Measurements from ENCODE around the gene SLC19A1.

SLC19A1 gene

DNA sequence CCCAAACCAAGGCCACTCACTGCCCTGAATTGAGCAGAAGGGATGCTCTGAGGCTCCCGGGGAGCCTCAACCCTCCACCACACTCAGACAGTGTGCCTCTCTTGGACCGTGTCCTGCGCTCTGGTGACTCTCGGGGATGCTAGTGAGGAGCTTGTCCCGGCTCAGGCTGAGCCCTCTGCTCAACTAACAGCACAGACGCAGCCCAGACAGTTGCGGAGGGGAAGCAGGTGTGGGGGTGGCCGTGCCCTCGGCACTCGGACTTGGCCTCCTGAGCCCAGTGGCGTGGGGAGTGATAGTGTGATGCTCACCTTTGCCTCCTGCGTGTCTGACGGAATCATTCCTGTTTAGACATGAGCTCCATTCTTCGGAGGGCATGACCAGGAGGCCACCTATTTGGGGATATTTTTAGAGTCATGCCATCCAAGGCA lies 15.4 kb upstream of the SLC19A1 start:
- DNase-seq, result no peak

DNA sequence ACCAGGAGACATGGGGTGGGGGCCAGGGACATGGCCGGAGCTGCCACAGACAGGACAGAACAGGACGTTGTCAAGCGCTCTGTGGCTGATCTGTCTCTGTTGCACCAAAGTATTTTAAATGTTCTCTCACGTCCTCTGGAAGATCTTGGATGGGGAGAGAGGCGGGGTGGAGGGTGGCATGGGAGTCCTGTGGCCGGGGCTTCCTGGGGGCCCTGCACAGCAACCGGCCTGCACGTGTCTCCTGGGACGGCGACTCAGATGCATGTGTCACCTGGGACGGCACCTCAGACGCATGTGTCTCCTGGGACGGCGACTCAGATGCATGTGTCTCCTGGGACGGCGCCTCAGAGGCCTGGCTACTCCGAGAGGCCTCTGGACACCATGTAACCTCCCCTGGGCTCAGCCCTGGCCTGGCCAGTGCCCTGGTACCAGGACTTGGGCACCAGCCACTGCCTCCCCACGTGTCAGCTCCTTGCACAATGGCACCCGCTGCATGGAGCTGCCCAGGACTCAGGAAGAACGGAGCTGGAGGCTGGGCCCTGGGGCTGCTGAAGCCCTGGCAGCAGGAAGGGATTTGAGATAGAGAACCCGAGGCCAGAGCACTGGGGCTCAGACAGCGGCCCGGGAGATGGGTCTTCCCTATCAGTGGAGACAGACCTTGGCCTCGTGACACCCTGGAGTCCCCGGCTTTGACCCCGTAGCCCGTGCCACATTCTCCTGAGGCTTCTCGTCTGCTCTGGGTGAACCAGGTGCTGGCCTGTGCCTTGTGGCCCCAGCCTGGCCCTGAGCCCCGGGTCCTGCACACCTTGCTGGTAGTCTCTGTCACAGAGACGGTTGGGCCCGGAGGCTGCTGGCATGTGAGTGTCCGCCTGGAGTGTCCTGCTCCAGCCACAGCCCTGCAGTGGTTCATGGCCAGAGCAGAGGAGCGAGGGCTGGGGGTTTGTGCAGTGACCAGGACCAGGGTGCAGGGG lies 14.7 kb upstream of the SLC19A1 start:
- no peak for DNase-seq

GRCh38 chr21:45556302-45556644 lies 14.0 kb upstream of the SLC19A1 start:
- DNase-seq, result no peak

DNA sequence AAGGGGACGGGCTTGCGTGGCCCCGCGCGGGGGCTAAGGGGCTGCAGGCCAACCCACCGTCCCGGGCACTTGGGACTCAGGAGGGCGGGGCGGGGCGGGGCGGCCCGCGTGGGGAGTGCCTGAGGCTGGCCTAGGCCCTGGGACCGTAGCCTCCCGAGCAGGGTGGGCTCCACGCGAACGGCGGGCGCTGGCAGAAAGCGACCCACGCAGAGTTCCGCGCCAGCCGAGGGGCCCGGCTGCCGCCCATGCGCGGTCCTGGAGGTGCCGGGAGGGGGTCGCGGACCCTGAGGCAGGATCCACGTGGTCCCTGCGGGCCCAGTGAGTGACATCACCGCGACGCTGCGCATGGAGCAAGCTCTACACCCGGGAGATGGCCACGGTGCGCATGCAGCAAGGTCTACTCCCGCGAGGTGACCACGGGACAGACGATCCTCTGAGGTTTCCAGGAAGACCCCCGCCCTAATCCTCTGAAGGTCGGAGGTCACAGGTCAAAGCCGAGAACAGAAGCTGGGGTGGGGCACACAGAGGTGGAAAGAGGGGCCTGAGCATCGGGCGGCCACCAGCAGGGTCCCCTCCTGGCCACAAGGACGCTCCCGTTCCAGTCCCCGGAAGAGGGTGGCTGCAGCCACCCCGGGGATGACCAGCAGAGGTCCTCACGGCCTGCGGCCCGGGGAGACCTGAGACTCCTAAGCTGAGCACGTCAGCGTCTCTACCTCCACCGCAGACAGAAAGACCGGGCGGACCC lies 13.5 kb upstream of the SLC19A1 start:
- DNase-seq, result peak; percentile 25 to 75

DNA sequence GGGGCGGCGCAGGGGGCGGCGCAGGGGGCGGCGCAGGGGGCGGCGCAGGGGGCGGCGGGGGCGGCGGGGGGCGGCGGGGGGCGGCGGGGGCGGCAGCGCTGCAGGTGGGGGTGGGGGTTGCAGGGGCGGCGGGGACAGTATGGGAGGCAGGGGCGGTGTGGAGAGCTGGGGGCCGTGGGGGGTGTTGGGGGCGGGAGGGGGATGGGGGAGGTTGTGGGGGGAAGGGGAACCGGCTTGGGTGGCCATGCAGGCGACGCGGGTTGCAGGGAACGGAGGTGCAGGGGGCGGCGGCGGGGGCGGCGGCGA lies 13.0 kb upstream of the SLC19A1 start:
- no peak for DNase-seq

- DNase-seq, result peak; percentile 42 to 65
Observed at GRCh38 chr21:45554477-45555175, 12.4 kb upstream of the SLC19A1 start.

DNA sequence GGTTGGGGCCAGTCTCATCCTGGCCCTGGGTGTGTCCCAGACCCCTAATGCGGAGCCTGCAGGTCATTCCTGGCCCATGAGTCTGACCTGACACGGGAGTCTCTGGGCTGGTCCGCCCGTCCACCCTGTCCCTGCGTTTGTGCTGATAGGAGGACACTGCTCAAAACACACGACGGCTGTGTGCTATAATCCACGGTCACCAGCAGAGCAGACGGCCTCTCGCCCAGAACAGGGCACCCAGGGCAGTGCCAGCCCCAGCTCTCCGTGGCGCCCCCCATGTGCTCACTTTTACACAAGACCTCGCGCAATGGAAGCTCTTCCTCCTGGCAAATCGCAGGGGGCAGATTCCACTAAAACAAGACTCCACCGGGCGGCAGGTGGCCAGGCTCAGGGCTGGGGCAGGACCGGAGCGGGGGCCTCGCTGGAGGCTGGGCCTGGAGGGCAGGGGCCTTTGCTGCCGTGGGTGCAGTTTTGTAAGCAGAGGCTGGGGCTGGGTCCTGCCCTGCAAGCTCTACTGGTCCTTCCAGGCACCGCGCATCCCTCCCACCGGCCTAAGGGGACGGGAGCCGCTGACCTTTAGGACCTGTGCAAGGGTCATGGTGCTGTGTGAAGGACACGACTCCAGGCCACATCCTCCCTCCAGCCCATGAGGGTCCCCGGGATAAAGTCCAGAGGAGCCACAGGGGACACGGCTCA lies 10.6 kb upstream of the SLC19A1 start:
- no peak for DNase-seq

DNA sequence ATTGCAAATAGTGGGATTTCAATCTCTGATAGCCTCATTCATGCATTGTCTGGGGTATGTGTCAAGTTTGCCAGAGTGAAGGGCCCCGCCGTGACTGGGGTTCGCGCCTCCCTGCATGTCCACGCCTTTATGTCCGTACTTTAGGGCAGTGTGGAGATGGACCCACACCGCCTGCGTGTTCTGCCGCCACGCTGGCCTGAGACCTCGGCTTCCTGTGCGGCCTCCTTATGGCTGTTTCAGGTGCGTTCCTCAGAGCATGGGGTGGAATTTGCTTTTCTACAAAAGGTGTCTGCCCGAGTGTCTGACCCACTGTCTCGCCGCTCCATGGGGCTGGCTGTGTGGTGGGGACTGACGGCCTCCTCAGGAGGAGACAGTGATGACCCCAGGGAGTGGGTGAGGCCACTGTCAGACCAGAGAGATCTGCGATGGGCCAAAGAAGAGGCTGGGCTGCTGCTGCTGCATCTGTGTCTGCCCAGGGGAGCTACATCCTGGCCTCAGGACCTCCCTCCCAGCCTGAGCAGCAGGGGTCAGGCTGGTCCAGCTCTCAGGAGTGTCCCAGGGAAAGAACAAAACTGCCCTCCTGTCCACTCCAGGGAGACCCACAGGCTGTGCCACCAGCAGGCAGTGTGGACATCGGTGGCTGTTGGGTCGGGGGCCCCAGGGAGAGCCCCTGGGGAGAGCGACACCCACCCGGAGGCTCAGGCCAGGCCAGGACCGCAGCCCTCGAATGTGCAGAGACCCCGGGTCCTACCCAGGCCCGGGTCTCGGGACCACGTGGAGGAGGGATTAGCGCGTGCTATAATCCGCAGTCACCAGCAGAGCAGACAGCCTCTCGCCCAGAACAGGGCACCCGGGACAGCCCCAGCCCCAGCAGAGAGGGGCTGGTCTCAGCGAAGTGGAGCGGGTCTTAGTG lies 9.8 kb upstream of the SLC19A1 start:
- no peak for DNase-seq

DNA sequence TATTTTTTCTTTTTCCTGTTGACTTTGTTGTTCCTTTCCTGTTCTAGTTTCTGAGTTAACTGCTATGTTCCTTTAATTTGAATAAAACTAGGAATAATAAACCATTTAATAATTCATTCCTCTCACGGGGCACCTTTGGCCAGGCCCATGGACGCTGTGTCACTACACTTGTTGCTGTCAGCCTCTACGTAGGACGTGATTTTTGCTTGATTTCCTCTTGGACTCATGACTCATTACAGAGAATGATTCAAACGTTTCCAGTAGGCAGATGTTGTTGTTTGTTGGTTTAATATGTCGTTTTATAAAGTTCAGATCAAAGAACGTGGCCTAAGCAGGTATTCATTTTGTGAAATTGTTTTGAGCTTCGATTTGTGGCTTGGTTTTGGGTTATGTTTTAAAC lies 9.1 kb upstream of the SLC19A1 start:
- DNase-seq, result no peak

GRCh38 chr21:45550522-45551210 lies 8.4 kb upstream of the SLC19A1 start:
- DNase-seq, result no peak

DNA sequence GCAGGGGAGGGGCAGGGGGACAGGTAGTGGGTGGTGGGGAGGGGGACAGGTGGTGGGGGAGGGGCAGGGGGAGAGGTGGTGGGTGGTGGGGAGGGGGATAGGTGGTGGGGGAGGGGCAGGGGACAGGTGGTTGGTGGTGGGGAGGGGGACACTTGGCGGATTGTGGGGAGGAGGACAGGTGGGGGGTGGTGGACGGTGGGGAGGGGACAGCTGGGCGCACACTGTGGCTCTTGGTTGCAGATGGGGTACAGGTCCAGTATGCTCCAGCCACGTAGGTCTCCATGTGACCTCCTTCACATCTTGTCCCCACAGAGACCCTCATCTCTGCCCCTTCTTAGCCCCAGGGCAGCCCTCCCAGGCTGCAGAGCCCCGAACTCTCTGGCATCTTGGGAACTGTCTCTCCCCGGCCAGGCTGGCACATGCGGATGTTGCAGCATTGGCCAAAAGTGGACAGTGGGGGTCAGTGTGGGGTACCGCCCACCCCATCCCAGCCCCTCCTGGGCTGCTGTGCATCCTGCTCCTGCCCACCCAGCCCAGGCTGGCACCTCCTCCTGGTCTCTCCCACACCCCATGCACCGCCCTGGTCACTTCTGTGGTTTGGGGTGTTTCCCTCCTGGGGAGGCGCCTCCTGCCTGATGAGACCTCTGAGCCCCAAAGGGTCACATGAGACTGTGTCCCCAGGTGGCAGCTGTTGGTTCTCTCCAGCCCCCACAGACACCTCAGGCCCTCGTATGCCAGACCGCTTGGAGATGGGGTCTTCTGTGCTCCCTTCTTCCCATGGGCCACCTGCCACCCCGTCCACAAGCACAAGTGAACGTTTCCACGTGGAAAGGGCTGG lies 7.6 kb upstream of the SLC19A1 start:
- DNase-seq, result no peak

GRCh38 chr21:45548711-45549491 lies 6.7 kb upstream of the SLC19A1 start:
- DNase-seq, result no peak

GRCh38 chr21:45547545-45547900 lies 5.3 kb upstream of the SLC19A1 start:
- no peak for DNase-seq

- DNase-seq, result no peak
Observed at GRCh38 chr21:45546636-45547544, 4.7 kb upstream of the SLC19A1 start.

DNA sequence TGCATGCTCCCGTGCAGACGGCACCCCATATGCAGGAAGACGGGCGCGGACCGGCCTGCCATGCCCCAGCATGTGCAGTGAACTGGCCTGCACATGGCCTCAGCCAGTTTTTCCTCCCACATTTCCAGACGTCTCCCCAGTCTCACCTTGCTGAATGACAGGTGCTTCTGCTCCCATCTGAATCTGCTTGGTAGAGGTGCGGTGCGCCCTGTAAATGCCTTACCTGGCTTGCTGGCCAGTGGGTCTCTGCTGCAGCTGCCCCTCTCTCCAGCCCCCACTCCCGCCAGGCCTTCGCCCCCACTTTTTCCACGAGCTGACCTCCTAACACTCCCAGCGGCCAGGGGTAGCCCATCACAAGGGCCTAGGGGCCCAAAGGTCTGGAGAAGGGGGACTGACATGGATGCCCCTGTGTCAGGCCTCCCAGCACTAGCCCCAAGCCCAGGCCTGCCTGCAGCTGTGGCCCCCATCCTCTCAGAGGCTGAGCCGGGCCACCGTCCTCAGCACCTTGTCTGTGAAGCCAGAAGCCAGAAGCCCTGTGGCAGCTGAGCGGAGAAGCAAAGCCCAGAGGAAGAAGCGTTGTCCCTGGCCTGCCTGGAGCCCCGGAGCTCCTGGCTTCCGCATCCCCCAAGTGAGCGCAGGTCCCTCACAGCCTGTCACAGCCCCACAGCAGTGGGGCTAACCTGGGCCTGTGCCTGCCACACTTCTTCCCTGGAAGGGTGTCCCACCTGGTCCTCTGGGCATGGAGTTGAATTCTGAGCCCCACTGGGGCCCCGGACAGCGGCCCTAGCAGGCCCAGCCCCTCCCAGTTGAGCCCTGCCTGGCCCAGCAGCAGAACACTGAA lies 3.7 kb upstream of the SLC19A1 start:
- DNase-seq, result no peak

- no peak for DNase-seq
Observed at GRCh38 chr21:45545236-45545570, 3.0 kb upstream of the SLC19A1 start.

DNA sequence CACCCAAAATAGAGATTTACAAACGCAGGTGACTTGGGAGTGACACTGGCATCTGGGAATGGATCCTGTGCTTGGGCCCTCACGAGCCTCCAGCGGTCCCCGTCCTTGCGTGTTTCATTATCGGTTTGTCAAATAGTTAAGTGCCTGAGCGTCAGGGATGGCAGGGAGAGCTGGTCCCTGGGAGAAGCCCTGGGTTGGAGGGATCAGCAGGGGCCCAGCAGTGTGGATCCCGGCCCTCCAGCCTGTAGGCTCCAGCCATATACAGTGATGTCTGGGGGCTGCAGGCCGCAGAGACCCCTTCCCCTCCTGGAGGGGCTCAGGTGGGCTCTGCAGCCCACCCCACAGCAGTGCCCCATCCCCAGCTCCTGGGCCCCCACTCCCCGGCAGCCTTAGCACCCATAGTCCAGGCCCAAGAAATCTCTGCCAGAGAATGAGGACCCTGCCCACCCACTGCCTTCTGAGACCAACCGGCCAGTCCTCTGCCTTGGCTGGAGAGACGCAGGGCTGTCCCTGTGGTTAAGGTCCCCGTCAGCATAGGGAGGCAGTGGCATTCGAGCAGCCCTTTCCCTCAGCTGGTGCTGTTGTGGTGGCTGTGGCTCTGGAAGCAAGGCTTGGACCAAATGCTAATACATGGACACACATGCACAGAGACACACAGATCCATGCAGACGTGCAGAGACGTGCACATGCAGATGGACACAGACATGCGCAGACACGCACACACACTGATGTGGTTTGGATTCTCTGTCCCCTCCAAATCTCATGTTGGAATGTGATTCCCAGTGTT lies 2.4 kb upstream of the SLC19A1 start:
- DNase-seq, result no peak
